ENCODE results near the gene SLC16A5.

The SLC16A5 gene

DNA sequence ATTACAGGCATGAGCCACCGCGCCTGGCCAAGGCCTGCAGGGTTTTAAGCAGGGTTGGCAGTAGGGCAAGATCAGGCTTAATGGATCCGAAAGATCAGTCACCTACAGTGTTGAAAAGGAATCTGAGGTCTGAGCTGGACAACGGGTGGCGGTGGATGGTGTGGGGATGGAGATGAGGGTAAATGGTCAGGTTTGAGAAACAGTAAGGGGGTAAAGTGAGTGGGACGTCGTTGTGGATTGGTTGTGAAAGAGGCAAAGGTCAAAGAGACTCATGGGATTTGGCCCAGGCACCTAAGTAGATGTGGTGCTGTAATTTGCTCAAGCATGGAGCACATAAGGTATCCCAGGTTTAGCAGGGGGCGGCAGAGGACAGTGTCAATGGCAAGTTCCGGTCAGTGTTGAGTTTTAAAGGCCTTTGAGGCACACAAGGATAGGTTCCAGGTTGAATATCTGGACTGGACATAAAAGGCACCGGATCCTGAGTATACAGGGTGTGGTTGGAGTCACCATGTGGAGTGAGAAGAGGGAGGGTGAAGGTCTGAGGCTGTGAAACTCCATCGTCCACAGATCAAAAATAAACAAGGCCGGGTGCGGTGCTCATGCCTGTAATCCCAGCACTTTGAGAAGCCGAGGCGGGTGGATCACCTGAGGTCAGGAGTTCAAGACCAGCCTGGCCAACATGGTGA is 1.1 kb upstream of the SLC16A5 start:
- H3K4me3 ChIP-seq (ENCODE audit: low read depth, low read length) = no peak overlapping the region
- no peak overlapping the region for H3K27ac ChIP-seq
- no peak for DNase-seq
- H3K27me3 ChIP-seq (ENCODE audit: insufficient read depth, low read depth, severe bottlenecking) = no peaks in the 10 kb centered on the region
- no peaks in the 10 kb centered on the region for H3K36me3 ChIP-seq
- TF ChIP-seq, protein P1, sequence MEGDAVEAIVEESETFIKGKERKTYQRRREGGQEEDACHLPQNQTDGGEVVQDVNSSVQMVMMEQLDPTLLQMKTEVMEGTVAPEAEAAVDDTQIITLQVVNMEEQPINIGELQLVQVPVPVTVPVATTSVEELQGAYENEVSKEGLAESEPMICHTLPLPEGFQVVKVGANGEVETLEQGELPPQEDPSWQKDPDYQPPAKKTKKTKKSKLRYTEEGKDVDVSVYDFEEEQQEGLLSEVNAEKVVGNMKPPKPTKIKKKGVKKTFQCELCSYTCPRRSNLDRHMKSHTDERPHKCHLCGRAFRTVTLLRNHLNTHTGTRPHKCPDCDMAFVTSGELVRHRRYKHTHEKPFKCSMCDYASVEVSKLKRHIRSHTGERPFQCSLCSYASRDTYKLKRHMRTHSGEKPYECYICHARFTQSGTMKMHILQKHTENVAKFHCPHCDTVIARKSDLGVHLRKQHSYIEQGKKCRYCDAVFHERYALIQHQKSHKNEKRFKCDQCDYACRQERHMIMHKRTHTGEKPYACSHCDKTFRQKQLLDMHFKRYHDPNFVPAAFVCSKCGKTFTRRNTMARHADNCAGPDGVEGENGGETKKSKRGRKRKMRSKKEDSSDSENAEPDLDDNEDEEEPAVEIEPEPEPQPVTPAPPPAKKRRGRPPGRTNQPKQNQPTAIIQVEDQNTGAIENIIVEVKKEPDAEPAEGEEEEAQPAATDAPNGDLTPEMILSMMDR (IDR thresholded peaks at IDR 0.05; ENCODE audit: low read depth, low read length) = no peak
- no peaks in the 10 kb centered on the region for H3K9me3 ChIP-seq (ENCODE audit: severe bottlenecking)

DNA sequence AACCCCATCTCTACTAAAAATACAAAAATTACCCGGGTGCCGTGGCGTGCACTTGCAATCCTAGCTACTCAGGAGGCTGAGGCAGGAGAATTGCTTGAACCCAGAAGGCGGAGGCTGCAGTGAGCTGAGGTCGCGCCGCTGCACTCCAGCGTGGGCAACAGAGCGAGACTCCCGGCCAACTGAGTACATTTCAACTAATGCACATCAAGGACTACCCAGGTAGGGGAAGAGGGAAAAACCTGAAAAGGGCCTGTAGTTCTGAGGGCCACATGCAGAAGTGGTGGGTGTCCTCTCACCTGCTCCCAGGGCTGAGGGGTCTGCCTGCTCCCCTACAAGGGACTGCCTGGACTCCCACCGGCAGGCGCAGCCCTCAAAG is 584 bp upstream of the SLC16A5 start:
- Histone ChIP-seq H3K9me3 (ENCODE audit: severe bottlenecking) (no peaks in the 10 kb centered on the region), H3K4me3 (ENCODE audit: low read depth, low read length) (no peak overlapping the region), H3K36me3 (no peaks in the 10 kb centered on the region), H3K27me3 (ENCODE audit: insufficient read depth, low read depth, severe bottlenecking) (no peaks in the 10 kb centered on the region), H3K27ac (no peak overlapping the region)
- TF ChIP-seq, protein P1 (IDR thresholded peaks at IDR 0.05; ENCODE audit: low read depth, low read length) = no peak
- DNase-seq = no peak

DNA sequence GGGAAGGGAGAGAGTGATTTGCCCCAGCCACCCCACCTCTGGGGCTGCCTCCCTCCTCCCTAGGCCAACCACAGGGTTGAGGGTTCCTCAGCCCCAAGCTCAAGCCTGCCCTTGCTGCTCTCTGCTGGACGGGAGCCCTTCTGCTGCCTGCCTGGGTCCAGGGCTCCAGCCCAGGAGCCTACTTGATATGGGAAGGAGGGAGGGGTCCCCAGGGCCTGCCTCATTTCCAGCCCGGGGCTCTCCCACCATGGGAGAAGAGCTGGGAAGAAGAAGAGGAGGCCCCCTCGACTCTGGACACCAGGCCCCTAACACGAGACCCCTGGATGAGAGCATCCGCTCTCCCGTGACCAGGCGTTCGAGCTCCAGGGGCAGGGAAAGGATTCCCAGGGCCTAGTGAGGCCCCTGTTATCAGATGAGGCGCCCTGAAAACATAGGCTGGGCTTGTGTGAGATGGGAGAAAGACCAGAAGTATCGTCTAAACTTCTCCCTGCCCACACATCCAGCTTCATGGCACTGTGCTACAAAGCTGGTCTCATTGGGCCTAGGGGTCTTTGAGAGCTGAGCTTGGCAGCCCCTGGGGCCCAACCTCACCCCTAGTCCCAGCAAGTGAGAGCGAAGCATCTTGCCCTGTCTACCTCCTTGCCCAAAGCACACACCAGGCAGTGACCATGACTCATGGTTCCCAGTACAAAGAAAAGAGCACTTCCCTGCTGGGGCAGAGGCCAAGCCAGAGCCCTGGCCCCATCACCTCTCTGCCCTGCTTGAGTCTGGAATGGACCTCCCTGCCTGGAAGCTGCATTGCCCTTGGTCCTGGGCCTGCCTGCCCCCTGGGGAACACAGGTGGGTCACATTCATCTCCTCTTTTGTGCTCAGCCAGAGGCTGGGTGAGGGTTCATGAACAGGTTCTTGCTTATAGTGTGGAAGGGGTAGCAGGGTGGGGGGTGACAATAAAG is 987 bp downstream of the SLC16A5 start:
- no peaks in the 10 kb centered on the region for H3K36me3 ChIP-seq
- no peaks in the 10 kb centered on the region for H3K9me3 ChIP-seq (ENCODE audit: severe bottlenecking)
- H3K4me3 ChIP-seq (ENCODE audit: low read depth, low read length) = no peak overlapping the region
- TF ChIP-seq, protein P1 (IDR thresholded peaks at IDR 0.05; ENCODE audit: low read depth, low read length) = no peak
- no peaks in the 10 kb centered on the region for H3K27me3 ChIP-seq (ENCODE audit: insufficient read depth, low read depth, severe bottlenecking)
- H3K27ac ChIP-seq = no peak overlapping the region
- DNase-seq = no peak

DNA sequence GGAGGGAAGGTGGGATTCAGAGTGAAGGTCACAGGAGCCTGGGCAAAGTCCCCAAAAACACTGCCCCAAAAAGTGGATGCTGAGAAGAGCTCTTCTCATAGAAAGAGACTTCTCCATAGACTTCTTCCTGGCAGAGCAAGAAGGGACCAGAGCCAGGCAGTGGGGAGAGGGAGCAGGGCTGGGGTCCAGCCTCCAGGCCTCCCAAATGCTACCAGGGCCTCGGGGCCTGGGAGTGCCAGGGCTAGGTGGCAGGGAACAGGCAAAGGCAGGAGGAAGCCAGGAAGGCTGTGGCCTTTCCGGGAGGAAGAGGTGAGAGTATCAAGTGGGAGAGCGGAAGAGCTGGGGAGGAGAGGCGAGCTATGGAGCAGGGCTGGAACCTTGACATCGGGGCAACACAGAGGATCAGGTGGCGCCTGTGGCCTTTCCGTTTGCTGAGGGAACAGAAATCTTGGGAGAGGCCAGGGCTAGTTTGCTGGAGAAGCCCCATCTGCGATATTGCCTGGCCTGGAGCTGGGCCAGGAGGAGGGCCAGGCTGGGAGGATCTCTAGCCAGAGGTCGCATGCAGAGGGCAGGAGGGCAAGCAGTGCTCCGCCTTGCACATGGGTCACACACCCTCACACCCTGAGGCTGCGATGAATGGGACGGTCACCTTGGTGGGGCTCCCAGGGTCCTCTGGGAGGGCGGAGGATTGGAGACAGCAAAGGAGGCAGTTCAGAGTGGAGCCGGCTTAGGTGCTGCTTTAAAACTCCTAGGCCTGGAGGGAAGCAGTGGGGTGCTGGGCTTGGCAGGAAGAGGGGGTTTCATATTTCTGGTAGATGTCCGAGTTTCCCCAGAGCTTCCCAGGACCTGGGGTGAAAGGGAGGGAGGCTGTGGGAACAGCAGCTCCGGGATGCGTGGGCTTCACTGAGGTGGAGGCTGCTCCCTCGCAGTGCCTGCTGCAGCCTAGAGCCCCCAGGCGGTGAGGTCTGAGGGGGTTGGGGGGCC is 3.4 kb downstream of the SLC16A5 start:
- no peak for DNase-seq
- Histone ChIP-seq H3K27me3 (ENCODE audit: insufficient read depth, low read depth, severe bottlenecking) (no peaks in the 10 kb centered on the region), H3K4me3 (ENCODE audit: low read depth, low read length) (no peak overlapping the region), H3K9me3 (ENCODE audit: severe bottlenecking) (peaks cover 3% of the 10 kb centered on the region), H3K36me3 (no peaks in the 10 kb centered on the region), H3K27ac (no peak overlapping the region)
- TF ChIP-seq, protein P1 (IDR thresholded peaks at IDR 0.05; ENCODE audit: low read depth, low read length) = no peak

DNA sequence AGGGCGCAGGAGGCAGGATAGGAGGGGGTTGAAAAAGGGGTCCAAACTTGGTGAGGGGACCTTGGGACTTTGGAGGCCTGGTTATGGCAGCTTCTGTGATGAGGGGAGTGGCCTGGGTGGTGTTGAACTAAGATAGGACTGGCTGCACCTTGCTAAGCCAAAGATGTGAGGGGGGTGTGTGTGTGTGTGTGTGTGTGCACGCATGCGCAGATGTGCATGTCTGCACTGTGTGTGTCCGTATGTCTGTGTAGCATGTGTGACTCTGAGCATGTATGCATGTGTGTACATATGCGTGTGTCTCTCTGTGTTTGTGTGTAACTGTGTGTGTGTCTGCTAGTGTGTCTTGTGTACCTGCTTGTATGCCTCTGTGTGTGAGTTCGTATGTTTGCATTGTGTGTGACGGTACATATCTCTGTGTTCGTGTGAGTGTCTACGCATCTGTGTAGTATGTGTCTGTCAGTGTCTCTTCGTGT is 4.1 kb downstream of the SLC16A5 start:
- H3K27me3 ChIP-seq (ENCODE audit: insufficient read depth, low read depth, severe bottlenecking) = no peaks in the 10 kb centered on the region
- H3K4me3 ChIP-seq (ENCODE audit: low read depth, low read length) = no peak overlapping the region
- TF ChIP-seq, protein P1 (IDR thresholded peaks at IDR 0.05; ENCODE audit: low read depth, low read length) = no peak
- H3K9me3 ChIP-seq (ENCODE audit: severe bottlenecking) = peaks cover 3% of the 10 kb centered on the region
- no peaks in the 10 kb centered on the region for H3K36me3 ChIP-seq
- H3K27ac ChIP-seq = no peak overlapping the region
- no peak for DNase-seq
